Endometrium (tissue), 2 donors: Measurements from ENCODE around the gene PTCD2.

Experiments
- FAIRE-seq: peaks from 2 replicates; lab custom pipeline; 2012; peaks lifted over from hg19 to GRCh38; lab: Jason Lieb, UNC
- donor health status: control.
- donor health status: control.

Gene PTCD2, protein sequence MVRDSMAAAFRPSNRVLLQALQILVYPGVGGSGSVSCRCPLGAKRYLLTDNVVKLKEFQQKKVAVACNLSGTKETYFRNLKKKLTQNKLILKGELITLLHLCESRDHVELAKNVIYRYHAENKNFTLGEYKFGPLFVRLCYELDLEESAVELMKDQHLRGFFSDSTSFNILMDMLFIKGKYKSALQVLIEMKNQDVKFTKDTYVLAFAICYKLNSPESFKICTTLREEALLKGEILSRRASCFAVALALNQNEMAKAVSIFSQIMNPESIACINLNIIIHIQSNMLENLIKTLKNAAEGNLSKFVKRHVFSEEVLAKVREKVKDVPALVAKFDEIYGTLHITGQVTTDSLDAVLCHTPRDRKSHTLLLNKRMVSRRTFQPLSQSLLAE

DNA sequence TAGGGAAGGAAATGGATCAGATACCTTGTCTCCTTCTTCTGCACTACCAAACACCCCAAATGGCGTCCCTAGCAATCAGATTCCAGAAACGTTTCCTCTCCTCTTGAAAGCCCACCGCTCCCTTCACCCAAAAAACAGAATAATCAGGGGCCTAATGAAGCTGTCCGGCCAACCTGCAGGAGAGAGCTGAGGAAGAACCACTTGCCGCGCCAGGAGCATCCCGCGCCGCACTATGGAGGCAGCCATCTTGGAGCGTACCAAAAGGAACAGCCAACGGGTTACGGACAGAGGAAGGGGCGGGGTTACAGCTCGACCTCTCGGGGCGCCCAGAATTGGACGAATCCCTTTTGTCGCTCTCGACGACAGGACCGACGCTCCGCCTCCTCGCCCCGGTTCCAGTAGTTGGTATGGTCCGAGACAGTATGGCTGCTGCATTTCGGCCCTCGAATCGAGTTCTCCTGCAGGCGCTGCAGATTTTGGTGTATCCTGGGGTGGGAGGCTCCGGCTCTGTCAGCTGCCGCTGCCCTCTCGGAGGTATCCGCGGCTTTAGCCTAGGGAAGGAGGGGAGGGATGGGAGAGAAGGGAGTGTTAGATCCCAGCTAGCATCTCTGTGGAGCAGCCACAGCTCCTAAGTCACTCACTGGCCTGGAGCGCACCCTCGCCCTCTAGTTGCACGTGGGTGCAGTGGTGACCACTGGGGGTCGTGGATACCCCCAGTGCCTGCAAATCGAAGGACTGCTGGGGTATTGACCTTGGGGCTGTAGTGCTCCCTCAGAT, at the start of gene PTCD2, which contains the start of gene MRPS27:
Gene PTCD2, plus strand, starts transcription at position 398 of the 777 bp plus-strand sequence. Its CDS starts 10 bp downstream, at position 408.
Gene MRPS27, minus strand, starts transcription at position 265 of the 777 bp plus-strand sequence. Its CDS starts 19 bp downstream, at position 246.
- FAIRE-seq = peak; percentile 86

DNA sequence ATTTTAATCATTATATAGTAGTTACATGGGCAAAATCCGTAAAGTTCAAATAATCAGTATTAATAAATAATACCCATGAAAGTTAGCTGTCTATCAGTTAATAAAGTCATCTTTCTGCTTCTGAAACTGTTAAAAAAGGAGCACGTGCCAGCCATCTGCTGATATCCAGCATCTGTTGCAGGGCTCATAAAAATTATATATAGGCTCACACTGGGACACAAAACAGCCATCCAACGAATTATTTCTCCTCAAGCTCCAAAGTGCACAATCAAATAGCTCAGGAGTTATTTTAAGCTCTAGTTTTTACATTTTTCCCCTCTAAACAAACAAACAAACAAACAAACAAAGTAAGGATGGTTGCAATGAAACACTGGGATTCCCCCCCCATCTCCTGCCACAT, 48.5 kb upstream of the PTCD2 start:
- FAIRE-seq = peak; percentile 41

DNA sequence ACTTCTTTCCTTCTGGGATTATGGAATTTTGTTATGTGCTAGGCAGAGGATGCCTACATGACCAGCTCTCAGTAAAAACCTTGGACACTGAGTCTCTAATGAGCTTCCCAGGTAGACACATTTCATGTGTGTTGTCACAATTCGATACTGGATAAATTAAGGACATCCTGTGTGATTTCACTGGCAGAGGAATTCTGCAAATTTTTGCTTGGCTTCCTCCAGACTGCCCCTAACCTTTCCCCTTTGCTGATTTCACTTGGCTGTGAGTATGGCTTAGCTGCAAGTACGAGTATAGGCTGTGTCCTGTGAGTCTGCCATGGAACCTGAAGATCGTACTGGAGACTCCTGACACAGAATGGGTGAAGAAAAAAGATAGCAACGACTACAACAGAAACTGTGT, 47.8 kb upstream of the PTCD2 start:
- no peak for FAIRE-seq

DNA sequence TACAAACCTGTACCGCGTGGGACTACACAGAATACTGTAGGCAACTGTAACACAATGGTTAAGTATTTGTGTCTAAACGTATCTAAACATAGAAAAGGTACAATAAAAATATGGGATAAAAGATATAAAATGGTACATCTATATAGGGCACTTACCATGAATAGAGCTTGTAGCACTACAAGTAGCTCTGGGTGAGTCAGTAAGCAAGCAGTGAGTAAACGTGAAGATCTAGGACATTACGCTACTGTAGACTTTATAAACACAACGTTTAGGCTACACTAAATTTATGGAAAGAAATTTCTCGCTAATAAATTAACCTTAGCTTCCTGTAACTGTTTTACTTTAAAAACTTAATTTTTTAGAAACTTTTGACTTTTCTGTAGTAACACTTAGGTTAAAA, 46.6 kb upstream of the PTCD2 start:
- FAIRE-seq = no peak

DNA sequence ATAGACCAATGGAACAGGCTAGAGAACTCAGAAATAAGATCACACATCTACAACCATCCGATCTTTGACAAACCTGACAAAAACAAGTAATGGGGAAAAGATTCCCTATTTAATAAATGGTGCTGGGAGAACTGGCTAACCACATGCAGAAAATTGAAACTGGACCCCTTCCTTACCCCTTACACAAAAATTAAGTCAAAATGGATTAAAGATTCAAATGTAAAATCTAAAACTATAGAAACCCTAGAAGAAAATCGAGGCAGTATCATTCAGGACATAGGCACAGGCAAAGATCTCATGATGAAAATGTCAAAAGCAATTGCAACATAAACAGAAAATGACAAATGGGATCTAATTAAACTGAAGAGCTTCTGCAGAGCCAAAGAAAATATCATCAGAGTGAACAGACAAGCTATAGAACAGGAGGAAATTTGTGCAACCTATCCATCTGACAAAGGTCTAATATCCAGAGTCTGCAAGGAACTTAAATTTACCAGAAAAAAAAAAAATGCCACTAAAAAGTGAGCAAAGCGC, 43.9 kb upstream of the PTCD2 start:
- FAIRE-seq = no peak

DNA sequence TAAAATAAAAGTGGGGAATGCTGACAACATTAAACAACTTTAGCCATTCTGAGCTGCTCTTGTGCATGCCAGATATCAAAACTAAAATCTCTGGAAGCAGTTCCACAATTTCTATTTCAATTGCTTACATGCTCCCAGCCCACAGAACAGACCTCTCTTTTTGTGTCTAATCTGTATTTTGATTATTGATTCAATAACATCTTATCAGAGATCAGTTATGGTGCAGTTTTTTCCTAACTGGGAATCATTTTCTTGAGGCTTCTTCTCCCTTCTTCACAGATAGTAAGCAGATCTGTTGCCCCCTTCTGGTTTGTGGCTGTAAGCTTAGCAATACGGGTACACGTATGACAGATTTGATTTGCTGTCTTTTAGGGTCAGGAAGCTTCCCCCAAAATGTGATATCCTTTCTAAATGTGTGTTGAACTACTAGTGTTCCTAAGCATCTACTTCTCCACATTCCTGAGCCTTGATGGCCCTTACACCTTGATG, 39.5 kb upstream of the PTCD2 start:
- no peak for FAIRE-seq

DNA sequence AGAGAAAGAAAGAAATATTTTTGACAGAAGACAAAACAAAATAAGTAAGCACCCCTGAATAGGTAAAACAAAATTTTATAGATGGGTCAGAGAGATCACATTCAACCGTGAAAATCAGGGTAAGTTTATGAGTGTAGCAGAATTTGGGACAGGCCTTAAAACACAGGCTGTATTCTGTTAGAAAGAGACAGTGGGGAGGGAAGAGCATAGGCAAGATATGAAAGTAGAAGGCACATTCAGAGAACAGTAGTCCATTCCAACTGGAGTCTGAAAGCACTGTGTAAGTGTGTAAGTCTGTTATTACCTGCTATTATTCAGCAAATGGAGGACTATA, 38.8 kb upstream of the PTCD2 start:
- no peak for FAIRE-seq

DNA sequence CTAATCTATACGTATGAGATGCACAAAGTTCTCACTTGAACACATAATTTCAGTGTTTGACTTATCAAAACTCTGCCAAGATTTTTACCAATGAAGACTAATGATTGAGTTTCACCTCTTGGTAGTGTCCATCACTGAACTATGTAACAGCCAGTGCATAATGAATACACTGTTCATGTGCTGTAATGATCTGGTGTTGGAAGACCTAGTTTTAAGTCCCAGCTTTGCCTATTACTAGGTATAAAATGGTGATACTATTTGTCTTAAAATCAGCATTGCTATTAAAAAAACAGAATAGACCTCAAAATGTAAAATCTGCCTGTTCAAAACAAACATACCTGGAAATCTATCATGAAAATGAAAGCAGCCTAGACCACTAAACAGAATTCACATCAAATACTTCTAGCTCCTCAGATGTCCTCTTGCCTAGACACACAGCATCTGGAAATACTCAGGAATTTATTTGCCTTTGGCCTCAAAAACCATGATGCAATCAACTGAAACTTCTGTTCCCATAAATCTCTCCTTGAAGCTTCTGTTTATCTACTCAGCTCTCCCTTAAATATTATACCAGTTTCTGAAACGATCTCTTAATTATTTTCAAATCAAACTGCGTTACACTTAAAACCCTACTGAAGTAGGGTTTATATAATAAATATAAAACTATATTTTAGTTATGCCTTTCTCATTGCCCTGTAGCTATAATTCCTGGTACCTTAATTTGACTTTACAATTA, 38.2 kb upstream of the PTCD2 start:
- FAIRE-seq = peak; percentile 80

DNA sequence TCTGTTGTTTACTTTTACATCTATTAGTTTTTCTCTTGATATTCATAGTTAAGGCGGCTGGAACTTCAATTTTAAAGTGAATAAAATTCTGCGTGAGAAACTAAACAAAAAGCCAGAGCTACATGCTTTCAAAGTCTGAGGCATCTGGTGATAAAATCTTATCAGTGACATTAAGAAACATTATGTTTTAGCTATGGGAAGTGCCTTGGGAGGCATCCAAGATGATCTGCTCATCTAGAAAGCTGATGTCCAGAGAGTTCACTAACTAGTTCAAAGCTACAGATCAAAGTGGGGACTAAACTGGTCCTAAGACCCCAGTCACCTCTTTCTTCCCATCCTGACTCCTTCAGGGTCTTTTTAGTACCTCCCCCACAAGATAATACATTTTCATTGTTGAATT, 37.3 kb upstream of the PTCD2 start:
- peak; percentile 35 for FAIRE-seq

DNA sequence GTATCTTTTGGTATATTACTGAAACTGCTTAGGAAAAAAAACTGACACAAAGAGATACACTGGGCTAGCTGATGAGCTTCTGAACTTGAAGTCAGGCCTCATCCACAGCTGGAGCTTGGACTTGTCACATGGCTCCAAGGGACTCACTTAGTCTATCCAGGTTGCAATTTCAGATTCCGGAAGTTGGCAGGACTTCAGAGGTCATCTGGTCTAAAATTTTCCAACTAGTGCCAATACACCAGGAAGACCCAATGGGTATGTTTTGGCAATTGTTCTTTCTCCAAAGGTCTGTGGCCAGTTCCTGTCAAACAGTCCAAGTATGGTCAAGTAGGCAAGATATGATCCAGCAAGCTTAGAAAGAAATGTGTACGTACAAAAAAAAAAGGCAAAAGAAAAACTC, 36.8 kb upstream of the PTCD2 start:
- no peak for FAIRE-seq

DNA sequence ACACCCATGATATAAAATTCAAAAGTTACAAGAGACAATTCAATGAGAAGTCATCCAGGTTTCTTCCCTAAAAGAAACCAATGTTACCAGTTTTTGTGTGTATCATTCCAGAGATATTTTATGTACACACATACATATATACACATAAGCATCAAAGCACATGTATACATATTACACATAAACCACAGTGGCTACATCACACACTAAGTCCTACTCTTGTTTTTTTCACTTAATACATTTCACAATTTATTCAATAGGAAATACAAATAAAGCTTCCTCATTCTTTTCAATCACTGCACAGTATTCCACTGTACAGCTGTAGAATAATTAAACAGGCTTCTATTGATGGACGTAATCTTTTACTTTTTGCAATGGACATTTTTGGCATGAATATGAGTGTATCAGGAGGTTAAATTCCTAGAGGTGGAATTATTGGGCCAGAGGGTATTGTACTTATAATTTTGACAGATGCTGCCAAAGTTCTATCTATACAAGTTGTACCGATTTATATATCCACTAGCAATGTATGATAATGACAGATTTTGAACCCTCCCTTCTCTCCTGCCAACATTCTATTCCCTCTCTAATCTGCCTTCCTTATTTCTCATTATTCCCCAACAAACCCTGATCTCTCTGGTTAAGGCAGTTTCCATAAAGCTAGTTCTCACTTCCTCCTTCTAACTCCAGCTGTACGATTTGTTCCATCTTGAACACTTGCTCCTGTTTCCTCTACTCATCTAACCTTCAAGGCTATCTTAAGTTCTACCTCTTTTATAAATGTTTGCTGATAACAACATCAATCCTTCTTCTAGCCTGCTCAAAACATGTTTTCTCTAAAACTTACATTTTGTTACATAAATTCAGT, 35.4 kb upstream of the PTCD2 start:
- FAIRE-seq = no peak

DNA sequence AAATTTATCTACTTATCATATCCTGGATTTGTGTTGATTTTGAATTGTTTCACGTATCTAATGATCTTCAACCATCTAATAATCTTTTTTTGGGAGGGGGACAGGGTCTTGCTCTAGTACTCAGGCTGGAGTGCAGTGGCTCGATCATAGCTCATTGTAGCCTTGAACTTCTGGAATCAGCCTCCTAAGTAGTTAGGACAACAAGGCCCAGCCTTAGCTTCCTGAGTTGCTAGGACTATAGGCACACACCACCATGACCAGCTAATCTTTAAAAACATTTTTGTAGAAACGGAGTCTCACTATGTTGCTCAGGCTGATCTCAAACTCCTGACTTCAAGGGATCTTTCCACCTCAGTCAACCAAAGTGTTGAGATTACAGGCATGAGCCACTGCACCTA, 34.8 kb upstream of the PTCD2 start:
- no peak for FAIRE-seq

DNA sequence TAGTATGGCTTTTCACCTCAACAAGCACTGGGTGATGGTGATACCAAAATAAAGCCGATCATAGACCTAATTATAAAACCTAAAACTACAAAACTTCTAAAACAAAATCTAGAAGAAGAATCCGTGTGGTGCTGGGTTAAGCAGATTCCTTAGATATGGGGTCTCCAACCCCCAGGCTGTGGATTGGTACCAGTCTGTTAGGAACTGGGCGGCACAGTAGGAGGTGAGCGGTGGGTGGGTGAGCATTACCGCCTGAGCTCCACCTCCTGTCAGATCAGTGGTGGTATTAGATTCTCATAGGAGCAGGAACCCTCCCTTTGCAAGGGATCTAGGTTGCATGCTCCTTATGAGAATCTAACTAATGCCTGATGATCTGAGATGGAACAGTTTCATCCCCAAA, 33.4 kb upstream of the PTCD2 start:
- FAIRE-seq = no peak

DNA sequence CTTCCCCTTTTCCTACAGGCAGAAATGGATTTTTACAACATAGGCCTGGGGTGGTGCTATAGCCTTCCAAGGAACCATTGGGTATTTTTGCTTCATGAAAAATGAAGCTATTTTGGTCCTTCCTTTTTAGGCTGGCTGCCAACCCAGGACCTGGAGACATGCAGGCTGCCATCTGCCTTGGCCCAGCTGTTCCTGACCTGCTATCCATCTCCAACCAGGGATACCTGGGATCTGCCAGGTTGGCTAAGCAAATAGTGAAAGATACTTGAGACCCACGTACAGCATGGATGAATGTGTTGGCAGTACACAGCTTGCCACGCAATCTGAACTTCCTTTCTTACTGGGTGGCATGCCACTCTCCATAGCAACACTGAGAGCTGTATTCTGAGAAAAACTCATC, 31.2 kb upstream of the PTCD2 start:
- FAIRE-seq = no peak

DNA sequence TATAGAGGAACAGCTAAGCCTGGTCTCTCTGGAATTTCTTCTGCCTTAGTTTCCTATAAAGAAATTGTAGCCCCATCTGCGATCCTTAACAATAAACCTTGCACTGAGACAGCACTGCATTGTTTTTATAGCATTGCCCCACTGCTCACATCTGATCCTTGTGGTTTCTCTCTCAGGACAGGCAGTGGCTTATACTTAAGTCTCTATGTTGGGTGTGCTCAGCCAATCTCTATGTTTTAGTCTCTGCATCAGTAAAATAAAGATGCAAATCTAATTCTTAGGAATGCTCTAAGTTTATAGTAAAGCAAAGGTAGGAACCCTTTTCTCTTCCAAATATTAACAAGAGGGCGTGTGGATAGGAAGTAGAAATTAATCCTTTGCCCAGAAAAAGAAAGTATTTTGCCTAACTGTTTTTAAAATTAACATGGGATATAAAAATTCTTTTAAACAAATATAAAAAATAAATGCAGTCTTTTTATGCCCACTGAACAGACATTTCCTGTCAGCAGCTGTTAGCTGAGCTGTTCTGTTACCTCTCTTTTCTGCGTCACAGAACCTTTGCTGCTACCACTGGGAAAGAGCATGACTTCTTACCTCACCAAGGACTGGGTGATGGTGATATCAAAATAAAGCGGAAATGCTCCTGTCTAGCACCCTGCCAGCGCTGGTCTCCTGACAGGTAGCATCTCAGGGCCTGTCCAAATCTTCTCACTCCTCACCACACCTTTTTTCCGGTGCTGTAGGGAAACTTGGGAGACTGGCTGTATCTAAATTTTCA, 29.6 kb upstream of the PTCD2 start:
- FAIRE-seq = no peak

DNA sequence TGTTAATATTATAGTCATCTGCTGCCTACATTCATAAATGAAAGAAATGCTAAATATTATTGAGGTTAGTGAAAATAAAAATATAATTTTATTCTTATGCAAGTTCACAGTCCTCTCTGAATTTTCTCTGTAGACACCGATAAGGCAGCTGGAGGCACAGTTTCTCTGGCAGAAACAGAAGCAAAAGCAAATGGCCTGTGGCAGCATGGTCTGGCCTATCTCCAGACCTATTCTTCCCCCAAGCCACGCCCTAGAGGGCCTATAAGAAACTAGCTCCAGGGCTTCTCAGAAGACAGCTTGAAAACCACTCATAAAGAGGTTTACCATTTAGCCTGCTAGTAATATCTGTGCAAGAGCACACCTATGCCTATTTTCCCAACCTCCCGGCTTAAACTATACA, 28.6 kb upstream of the PTCD2 start:
- FAIRE-seq = no peak

DNA sequence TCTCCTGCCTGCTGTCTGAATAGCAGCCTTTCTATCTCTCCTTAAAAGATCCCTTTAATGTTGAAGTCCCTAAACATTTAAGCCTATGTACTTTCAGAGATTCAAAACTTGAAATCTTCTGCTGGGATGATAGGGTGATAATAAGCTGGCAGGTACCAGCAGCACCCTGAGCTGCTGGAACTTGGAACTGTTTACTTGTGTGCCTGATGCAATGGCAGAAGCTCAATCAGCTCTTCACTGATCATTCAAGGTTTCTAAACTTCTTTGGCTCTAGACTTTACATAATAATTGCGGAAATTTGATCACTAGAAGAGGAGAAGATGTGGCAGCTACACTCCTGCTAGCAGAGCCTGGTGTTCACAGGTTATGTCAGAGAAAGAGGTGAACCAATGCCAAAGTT, 27.8 kb upstream of the PTCD2 start:
- no peak for FAIRE-seq

DNA sequence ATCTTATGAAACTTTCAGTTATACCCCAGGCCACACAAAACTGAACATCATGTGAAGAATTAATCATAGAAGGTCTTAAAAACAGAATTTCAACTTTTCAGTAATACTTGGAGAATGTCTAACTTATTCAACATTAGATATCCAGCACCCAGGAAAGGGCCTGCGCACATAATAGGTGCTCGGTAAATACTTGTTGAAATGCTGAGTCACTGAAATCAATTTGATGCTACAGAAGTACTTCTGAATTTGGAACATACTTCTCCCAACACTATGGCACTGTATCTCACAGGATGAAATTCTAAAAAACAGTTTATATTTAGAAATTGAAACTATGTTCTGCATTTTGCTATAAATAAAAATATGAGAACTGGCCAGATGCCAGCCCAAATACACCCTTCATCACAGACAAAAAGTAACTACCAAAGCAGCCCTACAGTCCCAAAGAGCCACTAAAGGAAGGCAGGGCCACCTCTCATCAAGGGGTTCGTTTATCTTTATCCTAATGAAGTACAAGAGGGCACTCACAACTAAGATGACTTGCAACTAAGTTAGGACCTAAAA, 26.6 kb upstream of the PTCD2 start:
- no peak for FAIRE-seq

DNA sequence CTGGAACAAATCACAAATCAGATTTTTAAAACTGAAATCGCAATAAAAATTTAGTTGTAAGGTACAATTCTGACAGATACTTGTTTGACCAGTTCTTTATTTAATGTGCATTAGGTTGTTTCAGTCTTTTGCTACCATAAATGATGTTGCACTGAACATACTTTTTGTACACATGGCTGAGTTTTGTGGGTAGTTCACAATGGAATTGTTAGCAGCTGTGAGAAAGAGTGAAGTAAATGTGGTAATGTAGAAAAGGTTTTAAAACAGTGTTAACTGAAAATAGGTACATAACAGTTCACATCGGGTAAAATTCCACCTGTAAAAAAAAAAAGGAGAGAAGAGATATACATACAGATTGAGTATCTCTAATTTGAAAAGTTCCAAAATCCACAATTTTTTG, 25.7 kb upstream of the PTCD2 start:
- no peak for FAIRE-seq

DNA sequence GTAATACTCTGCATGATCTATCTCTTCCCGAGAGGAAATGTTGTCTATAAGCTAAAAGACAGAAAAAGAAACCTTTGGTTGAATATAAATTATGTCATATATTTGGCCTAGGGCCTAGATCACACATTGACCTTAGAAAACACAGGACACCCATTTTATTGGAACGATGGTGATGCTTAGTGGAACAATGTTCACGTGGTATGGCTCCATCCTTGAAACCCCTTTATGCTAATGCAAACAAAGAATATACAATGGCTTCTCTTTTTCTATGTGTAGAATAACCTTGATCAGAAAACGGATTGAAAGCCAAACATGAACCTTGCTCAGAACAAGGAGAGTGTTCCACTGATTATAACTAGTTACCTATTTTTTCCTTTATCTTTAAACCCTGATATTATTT, 24.6 kb upstream of the PTCD2 start:
- no peak for FAIRE-seq
